ENCODE measurements around the gene CNTFR.

The CNTFR gene

GRCh38 chr9:34570809-34571480 is 18.6 kb downstream of the CNTFR start:
- no peak for DNase-seq

GRCh38 chr9:34570376-34570775 is 19.1 kb downstream of the CNTFR start:
- no peak for DNase-seq

GRCh38 chr9:34568774-34569173 is 20.8 kb downstream of the CNTFR start:
- no peak for DNase-seq

GRCh38 chr9:34568133-34568532 is 21.4 kb downstream of the CNTFR start:
- no peak for DNase-seq

DNA sequence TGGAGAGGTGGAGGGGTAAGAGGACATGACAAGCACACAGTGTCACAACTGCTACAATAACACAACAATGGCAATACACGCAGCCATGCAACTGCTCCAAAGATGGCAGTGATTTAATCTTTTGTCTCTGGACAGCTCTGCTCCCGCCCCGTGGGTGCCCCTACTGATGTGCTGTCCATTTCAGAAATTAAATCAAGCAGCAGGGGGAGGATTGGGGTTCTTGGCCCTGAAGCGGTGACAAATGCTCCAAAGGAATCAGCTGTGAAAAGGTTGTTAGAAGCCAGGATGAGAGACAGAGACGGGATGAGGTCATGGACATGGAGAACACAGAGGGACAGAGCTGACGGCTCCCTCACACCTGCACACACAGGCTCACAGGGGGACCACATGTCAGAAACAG is 22.6 kb downstream of the CNTFR start:
- DNase-seq, result no peak

- DNase-seq, result no peak
Measured at GRCh38 chr9:34566322-34566721, 23.2 kb downstream of the CNTFR start.

DNA sequence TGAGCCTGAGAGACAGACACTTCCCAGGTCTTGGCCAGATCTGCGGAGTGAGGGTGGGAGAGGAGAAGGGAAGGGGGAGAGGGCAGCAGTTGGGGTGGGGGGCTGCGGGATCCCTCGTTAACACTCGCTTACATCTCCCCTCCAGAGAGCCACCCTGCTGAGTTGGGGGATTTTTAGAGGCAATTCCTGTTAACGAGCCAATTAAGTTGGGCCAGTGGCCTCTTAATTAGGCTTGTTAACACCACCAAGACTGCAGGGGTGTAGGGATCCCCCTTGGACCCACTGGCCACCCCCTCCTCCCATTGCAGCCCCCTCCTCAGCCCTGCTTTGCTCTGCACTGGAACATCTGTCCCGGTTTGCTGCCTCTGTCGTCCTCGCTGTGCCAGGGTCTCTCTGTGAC is 23.7 kb downstream of the CNTFR start:
- DNase-seq, result no peak

DNA sequence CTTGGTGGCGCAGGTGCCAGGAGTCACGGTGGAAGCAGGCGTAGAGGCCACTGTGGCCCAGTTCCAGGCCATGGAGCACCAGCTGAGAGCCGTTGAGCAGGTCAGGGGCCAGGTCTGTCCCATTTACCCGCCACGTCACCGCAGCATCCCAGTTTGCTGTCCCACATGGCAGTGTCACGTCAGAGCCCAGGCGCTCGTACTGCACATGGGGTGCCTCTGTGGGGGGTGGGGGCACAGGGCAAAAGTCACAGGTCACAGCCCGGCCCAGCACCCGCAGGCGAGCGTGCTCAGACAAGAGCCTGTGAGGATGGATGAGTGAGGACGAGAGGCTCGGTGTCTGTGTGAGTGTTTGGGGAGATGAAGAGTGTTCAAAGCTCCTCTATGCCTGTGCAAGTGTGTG is 24.9 kb downstream of the CNTFR start:
- DNase-seq, result no peak

DNA sequence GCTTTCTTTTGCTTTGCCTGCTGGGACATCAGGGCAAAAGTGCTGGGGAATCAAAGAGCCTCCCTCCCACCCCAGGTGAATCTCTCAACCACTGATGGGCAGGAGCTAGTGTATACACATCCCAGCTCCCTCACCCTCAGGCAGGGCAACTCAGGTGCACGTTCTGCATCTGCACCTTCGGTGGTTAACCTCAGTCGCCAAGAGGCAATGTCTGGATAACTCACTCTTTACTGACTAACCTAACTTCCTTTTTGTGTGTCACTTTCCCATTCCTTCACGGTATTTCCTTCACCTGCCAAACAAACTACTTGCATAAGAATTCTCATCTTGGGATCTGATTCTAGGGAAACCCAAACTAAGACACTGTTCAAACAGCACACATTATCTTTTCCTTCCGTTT is 26.3 kb downstream of the CNTFR start:
- no peak for DNase-seq

DNA sequence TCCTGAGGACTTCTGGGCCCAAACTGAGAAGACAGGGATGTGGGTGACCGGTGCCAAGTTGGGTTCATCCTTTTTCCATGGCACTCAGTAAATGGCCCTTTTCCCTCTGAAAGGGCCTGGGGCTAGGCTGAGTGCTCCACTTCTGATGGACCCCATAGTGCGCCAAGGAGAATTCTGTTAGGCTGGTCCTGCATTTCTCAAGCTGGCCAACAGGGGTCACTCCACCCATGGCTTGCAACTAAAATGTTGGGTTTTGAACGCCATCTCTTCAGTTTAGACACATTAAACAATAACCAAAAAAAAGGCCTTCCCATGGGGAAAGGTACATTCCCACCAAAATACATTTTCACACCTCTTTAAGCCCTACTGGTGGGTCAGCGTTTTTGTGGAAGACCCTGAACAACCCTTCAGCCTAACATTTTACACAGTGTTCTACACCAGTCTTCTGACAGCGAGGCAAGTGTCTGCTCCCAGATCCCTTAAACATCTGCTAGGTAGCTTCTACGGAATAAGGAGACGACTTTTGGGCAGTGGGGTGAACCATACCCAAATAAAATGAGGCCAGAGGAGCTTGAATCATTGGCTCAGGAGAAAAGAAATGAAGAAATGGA is 27.3 kb downstream of the CNTFR start:
- no peak for DNase-seq

GRCh38 chr9:34560599-34561214 is 28.8 kb downstream of the CNTFR start:
- no peak for DNase-seq

DNA sequence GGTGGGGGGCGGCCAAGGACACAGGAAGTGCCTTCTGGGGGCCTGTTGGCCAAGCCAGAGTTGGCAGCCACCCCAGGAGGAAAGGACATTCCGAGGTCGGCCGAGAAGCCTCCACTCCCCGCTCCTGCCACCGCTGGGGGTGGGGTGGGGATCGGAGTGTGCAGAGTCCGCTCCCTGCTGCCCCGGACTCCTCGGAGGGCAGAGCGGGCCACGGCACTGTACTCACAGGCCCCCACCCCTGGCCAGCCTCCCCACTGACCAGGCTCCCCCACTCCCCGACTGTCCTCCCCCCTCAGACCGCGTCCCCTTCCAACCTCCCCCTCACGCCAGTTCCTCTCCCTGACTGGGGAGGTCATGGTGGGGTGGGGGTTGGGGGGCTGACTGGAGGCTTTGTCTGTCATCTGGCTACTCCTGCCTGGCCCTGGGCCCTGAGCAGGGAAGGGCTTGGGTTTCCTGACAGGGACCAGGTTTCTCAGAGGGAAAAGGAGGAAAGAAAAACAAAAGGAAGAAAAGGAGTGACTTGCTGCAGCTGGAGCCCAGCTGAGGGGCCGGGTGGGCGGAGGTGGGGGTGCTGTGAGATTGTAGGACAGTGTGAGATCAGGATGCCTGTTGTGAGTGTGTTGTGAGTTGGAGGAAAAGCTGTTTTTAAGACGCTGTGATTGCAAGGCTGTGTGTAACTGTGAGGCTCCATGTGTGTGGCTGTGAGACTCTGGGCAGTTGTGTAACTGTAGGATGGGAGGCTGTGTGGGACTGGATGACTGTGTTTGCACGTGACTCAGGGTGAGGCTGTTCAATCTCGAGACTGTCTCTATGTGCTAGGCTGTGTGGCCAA is 29.7 kb downstream of the CNTFR start:
- no peak for DNase-seq

GRCh38 chr9:34558919-34559623 is 30.5 kb downstream of the CNTFR start:
- DNase-seq, result no peak

DNA sequence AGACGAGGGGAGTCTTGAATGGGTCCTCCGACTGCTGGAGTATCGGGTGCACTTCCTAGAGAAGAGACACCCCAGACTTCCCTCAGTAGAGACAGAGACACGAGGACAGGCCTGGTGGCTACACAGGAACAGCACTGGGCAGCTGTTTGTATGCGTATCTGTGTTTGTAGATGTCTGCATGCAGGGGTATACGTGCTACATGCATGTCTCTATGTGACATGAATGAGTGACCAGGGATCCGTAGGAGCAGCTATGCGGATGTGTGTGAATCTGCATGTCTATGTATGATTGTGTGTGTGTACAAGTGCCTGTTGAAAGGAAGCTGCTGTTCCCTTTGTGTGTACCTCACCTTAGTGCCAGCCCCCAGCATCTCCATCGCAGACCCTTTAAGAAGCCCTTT is 31.2 kb downstream of the CNTFR start:
- DNase-seq, result no peak

DNA sequence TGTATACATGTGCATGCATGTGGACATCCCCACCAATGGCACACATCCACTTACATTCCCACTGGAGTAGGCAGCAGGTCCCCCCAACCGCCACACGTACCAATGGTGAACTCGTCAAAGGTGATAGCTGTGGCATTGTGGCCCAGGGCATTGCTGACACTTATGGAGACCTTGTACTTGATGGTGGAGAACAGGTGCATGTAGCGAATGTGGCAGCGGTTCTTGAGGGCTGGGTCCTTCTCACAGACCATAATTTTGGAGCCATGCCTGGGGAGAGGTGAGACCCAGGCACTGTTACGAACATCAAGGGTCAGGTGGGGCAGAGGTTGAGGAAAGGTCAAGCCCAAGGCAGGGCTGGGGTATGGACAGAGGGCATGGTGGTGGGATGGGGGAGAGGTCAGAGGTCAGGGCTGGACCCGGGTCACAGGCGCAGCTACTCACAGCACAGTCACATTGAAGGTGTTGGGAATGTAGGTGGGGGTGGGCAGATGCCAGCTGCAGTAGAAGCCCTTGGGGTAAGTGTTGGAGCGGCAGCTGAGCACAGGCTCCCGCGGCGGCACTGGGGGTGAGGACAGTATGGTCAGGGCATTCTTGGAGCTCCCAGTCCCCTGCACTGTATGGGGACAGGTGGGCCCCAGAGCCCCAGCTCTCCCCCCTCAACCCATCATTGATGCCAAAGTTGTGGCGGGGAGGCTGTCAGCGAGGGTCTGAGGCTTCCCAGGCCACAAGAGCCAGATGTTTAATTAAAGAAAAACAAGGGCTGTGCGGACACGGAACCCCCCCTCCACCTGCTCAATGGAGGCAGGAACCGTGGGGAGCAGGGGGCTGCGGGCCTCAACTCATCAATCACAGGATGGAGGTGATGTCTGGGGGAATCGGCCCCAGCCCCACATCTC is 31.9 kb downstream of the CNTFR start:
- no peak for DNase-seq

- DNase-seq, result no peak
Measured at GRCh38 chr9:34556949-34557348, 32.6 kb downstream of the CNTFR start.

GRCh38 chr9:34555936-34556525 is 33.5 kb downstream of the CNTFR start:
- no peak for DNase-seq

- no peak for DNase-seq
Measured at GRCh38 chr9:34555500-34555899, 34.0 kb downstream of the CNTFR start.

DNA sequence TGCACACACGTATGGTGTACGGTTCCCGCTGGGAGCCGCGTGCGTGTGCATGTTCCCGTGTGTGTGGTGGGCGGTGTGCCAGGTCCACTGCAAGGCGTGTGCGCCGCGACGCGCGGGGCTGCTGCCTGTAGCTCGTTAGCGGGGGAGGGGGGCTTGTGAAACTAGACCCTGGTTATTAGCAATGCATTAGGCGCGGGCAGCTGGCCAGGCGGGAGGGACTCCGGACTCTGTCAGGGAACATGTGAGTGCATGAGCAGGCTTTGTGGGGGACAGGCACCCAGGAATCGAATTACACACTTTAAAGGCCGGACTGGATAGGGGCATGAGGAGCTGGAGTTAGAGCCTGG is 34.5 kb downstream of the CNTFR start:
- no peak for DNase-seq

- DNase-seq, result no peak
Measured at GRCh38 chr9:34554211-34555001, 35.1 kb downstream of the CNTFR start.

Measured in T-helper 9 cell (primary cell).